CD4-positive, CD25-positive, alpha-beta regulatory T cell (primary cell): ENCODE results near the gene CELSR1. TPM values are rescaled to one million over a fixed set of nuclear protein-coding genes. Genes with fewer than 3 reads are reported as not detected.

Experiments used
- ATAC-seq, 2 donors: fragments of 150-1000 bp; cut with Tn5 transposase; one replicate each; pipeline ENCODE4 v1.10.0; 2021; ENCODE audit warnings: low read depth in 2 of 2, moderate number of reproducible peaks in 2 of 2, moderate library complexity in 1 of 2
- DNase-seq, 3 donors: peaks; one replicate each; pipeline versions ENCODE4 v3.0.0 to v3.0.0-alpha.2; 2012 to 2022; ENCODE audit warnings: mixed read lengths in 1 of 3
- H3K27ac ChIP-seq: one replicate; pipeline ENCODE4 v1.7.0; 2013; ENCODE audit warnings: mild to moderate bottlenecking, low read length; ENCODE audit not compliant: insufficient read depth, poor library complexity, severe bottlenecking
- H3K27me3 ChIP-seq: one replicate; pipeline ENCODE4 v1.7.0; 2013; ENCODE audit warnings: low read length; ENCODE audit not compliant: control insufficient read depth, insufficient read depth
- H3K36me3 ChIP-seq: one replicate; pipeline ENCODE4 v1.7.0; 2013; ENCODE audit warnings: mild to moderate bottlenecking, low read length, moderate library complexity; ENCODE audit not compliant: control insufficient read depth, insufficient read depth
- H3K4me1 ChIP-seq: 2 replicates; pipeline ENCODE4 v1.7.0; 2013; ENCODE audit warnings: mild to moderate bottlenecking, low read length; ENCODE audit not compliant: insufficient read depth, control insufficient read depth, poor library complexity, severe bottlenecking
- H3K4me3 ChIP-seq: one replicate; pipeline ENCODE4 v1.7.0; 2013; ENCODE audit warnings: low read depth, mild to moderate bottlenecking, low read length, moderate library complexity
- H3K9me3 ChIP-seq, 2 experiments: 1 replicate in 1 of 2; 2 replicates in 1 of 2; pipeline ENCODE4 v1.7.0; 2013; ENCODE audit warnings: low read length in 2 of 2, mild to moderate bottlenecking in 1 of 2, moderate library complexity in 1 of 2; ENCODE audit not compliant: control insufficient read depth in 2 of 2
- H3K27ac Mint-ChIP-seq, 3 donors: one replicate each; pipeline ENCODE4 v1.8.0; 2020 to 2022; ENCODE audit warnings: mild to moderate bottlenecking in 3 of 3, mixed read lengths in 3 of 3, moderate library complexity in 2 of 3
- H3K27me3 Mint-ChIP-seq: one replicate; pipeline ENCODE4 v1.8.0; 2022; ENCODE audit warnings: mild to moderate bottlenecking, mixed read lengths
- H3K36me3 Mint-ChIP-seq: one replicate; pipeline ENCODE4 v1.8.0; 2020; ENCODE audit warnings: mixed read lengths
- H3K4me1 Mint-ChIP-seq, 4 donors: one replicate each; pipeline ENCODE4 v1.8.0; 2020 to 2022; ENCODE audit warnings: mixed read lengths in 4 of 4, mild to moderate bottlenecking in 1 of 4
- H3K4me3 Mint-ChIP-seq, 4 donors: one replicate each; pipeline ENCODE4 v1.8.0; 2020 to 2022; ENCODE audit warnings: mild to moderate bottlenecking in 4 of 4, mixed read lengths in 4 of 4, moderate library complexity in 3 of 4
- H3K9me3 Mint-ChIP-seq, 7 donors: one replicate each; pipeline ENCODE4 v1.8.0; 2020 to 2022; ENCODE audit warnings: mixed read lengths in 7 of 7, mild to moderate bottlenecking in 3 of 7, moderate library complexity in 2 of 7
- polyA plus RNA-seq, 4 donors: library from polyadenylated mRNA; unstranded; fragments of 300-500 nt; fragmentation: Illumina TruSeq; gene quantifications; one replicate each; pipeline ENCODE4 v1.2.3, GENCODE V29; 2021
- total RNA-seq: library from RNA; stranded (reverse); gene quantifications from one replicate; pipeline ENCODE4 v1.2.3, GENCODE V29; 2022

The CELSR1 gene
- total and polyA plus RNA-seq, 5 donors from 2014 or later: 0.10 to 1.4 (median 0.45) TPM; not detected in 1

DNA sequence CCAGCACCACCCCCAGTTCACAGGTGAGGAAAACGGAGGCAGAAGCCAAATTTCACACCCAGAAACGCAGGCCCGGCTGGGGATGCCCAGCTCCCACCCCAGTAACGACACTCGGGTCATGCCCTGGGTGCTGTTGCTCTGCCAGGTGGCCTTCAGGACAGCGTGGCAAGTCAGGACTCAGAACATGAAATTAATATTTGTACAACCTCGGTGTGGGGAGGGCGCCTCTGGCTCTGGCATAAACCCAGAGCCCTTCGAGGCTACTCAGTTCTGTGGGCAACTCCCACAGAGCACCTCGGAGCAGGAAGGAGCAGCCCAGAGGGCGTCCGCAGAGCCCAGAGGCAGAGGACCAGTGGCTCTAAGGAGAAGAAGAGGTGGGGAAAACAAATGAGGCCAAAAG lies 71.6 kb downstream of the CELSR1 start:
- Mint-ChIP-seq H3K36me3 (no peaks in the 10 kb centered on the region), H3K27ac (no peak overlapping the region), H3K9me3 (peaks cover 0 to 2% (median 0%) of the 10 kb centered on the region in 7 donors), H3K4me1 (no peaks in the 10 kb centered on the region), H3K27me3 (no peaks in the 10 kb centered on the region), H3K4me3 (no peak overlapping the region)
- Histone ChIP-seq H3K36me3 (no peaks in the 10 kb centered on the region), H3K4me3 (no peak overlapping the region), H3K27ac (no peak overlapping the region), H3K4me1 (no peaks in the 10 kb centered on the region), H3K27me3 (no peaks in the 10 kb centered on the region), H3K9me3 (no peaks in the 10 kb centered on the region)
- no peak for ATAC-seq
- no peak for DNase-seq

DNA sequence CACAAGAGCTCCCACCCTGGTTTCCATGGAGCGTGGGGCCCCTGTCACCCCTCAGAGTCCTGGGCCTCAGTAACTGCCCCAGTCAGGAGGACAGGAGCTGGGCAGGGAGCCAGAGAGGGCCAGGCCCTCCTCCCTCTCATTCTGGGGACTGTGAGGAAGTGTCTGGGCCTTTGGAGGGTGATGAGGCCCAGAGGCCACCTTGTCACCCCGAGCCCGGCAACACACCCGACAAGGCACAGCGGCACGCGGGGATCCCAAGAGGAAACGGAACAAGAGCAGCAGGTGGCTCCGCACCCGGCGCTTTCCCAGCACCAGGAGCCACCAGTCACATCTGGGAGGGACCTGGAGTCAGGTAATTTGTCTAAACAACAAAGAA lies 72.1 kb downstream of the CELSR1 start:
- Histone ChIP-seq H3K36me3 (no peaks in the 10 kb centered on the region), H3K9me3 (no peaks in the 10 kb centered on the region), H3K4me3 (no peak overlapping the region), H3K27ac (no peak overlapping the region), H3K27me3 (no peaks in the 10 kb centered on the region), H3K4me1 (no peaks in the 10 kb centered on the region)
- Mint-ChIP-seq H3K27me3 (no peaks in the 10 kb centered on the region), H3K4me1 (no peaks in the 10 kb centered on the region), H3K9me3 (peaks cover 0 to 2% (median 0%) of the 10 kb centered on the region in 7 donors), H3K36me3 (no peaks in the 10 kb centered on the region), H3K4me3 (no peak overlapping the region), H3K27ac (no peak overlapping the region)
- ATAC-seq: no peak
- no peak for DNase-seq

GRCh38 chr22:46464701-46465344 lies 72.6 kb downstream of the CELSR1 start:
- H3K4me3 Mint-ChIP-seq: no peak overlapping the region
- Histone ChIP-seq H3K27me3 (no peaks in the 10 kb centered on the region), H3K4me3 (no peak overlapping the region), H3K9me3 (no peaks in the 10 kb centered on the region), H3K4me1 (no peaks in the 10 kb centered on the region), H3K27ac (no peak overlapping the region), H3K36me3 (no peaks in the 10 kb centered on the region)
- ATAC-seq (no peak), DNase-seq (no peak)
- H3K27ac Mint-ChIP-seq: no peak overlapping the region
- H3K9me3 Mint-ChIP-seq: peaks cover 0 to 2% (median 0%) of the 10 kb centered on the region in 7 donors
- no peaks in the 10 kb centered on the region for H3K27me3 Mint-ChIP-seq
- no peaks in the 10 kb centered on the region for H3K4me1 Mint-ChIP-seq
- H3K36me3 Mint-ChIP-seq: no peaks in the 10 kb centered on the region

DNA sequence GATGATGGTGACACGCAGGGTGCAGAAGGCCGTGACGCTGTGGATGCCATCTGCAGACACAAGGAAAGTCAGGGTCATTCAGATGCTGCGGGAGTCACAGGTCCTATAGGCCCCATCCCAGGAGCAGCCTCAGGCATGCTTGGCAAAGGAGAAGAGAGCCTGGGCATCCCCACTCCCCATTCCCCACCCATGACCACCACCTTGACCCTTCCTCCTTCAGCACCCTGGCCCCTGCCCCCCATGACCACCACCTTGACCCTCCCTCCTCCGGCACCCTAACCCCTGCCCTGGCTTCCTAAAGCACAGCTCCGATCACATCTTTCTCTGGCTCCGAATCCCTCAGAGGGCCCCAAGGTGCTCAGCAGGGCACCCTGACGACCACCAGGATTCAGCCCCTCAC lies 73.1 kb downstream of the CELSR1 start:
- Mint-ChIP-seq H3K4me3 (peak overlapping the region in 1 of 4 donors; percentile 65), H3K9me3 (peaks cover 0 to 2% (median 0%) of the 10 kb centered on the region in 7 donors), H3K27me3 (no peaks in the 10 kb centered on the region), H3K27ac (no peak overlapping the region), H3K4me1 (no peaks in the 10 kb centered on the region), H3K36me3 (no peaks in the 10 kb centered on the region)
- Histone ChIP-seq H3K27ac (no peak overlapping the region), H3K4me3 (no peak overlapping the region), H3K27me3 (no peaks in the 10 kb centered on the region), H3K36me3 (no peaks in the 10 kb centered on the region), H3K4me1 (no peaks in the 10 kb centered on the region), H3K9me3 (no peaks in the 10 kb centered on the region)
- ATAC-seq (no peak), DNase-seq (no peak)

DNA sequence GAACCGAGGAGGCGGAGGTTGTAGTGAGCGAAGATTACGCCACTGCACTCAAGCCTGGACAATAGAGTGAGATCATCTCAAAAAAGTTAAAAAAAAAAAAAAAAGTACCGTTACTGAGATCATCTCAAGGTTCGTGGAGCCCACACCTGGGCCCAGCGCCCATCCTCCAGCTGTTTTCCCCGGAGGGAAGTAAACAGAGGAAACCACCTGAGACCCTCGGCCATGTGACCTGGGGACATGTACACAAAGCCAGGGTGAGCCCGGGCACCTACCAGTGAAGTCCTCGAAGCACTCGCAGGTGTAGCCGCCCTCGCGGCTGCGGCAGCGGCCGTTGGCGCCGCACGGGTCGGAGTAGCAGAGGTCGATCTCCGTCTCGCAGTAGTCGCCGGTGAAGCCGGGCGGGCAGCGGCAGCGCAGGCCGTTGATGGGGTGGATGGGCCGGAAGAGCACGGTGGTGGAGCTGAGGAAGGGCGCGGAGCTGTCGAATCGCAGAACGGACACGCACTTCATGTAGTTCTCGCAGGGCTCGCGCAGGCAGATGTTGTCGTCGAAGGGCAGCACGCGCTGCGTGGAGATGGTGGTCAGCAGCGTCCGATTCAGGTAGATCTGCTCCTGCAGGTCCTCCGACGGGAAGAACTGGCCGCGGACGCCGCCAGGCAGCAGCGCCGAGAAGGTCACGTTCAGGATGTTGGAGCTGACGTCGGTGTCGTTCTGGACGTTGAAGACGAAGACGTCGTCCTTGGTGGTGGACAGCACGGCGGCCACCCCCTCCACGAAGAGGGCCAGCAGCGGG lies 73.8 kb downstream of the CELSR1 start:
- Mint-ChIP-seq H3K4me1 (no peaks in the 10 kb centered on the region), H3K36me3 (no peaks in the 10 kb centered on the region), H3K27ac (no peak overlapping the region), H3K9me3 (peaks cover 0 to 2% (median 0%) of the 10 kb centered on the region in 7 donors), H3K4me3 (peak overlapping the region in 1 of 4 donors; percentile 65), H3K27me3 (peaks cover 4% of the 10 kb centered on the region)
- Histone ChIP-seq H3K4me3 (no peak overlapping the region), H3K4me1 (no peaks in the 10 kb centered on the region), H3K27ac (no peak overlapping the region), H3K27me3 (no peaks in the 10 kb centered on the region), H3K9me3 (no peaks in the 10 kb centered on the region), H3K36me3 (no peaks in the 10 kb centered on the region)
- ATAC-seq (no peak), DNase-seq (no peak)

DNA sequence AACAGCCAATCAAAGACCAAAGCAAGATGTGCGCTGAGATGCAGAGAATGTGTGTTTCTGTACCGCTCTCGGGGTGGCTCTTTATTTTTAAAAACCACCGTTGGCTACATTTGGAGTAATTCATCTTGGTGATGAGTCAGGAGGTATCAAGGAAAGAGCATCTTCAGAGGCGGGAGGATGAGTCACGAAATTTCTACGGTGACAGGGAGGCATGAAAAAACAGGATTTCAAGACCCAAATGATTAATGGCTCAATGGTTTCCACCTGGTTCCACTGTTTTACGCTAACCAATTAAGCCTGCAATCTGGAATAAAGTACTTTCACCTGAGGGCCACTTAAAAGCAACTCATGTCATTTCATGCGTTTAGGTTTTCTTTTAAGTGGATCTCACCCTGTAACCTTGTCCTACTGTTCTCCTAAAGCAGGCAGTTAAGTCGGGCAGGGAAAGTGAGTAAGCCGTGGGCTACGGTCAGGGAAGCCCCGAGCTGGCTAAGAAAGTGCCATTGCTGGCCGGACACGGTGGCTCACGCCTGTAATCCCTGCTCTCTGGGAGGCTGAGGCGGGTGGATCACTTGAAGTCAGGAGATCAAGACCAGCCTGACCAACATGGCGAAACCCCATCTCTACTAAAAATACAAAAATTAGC lies 74.6 kb downstream of the CELSR1 start:
- ATAC-seq: no peak
- no peak overlapping the region for H3K4me3 Mint-ChIP-seq
- H3K27me3 ChIP-seq: no peaks in the 10 kb centered on the region

GRCh38 chr22:46461566-46462180 lies 75.7 kb downstream of the CELSR1 start:
- H3K9me3 ChIP-seq: no peaks in the 10 kb centered on the region
- H3K4me1 Mint-ChIP-seq: no peaks in the 10 kb centered on the region
- no peak overlapping the region for H3K4me3 ChIP-seq
- H3K27ac ChIP-seq: no peak overlapping the region
- H3K4me3 Mint-ChIP-seq: no peak overlapping the region
- H3K27me3 ChIP-seq: no peaks in the 10 kb centered on the region
- peaks cover 4% of the 10 kb centered on the region for H3K27me3 Mint-ChIP-seq
- no peak overlapping the region for H3K27ac Mint-ChIP-seq
- no peaks in the 10 kb centered on the region for H3K36me3 Mint-ChIP-seq
- no peaks in the 10 kb centered on the region for H3K36me3 ChIP-seq
- no peak for ATAC-seq
- H3K9me3 Mint-ChIP-seq: peaks cover 0 to 2% (median 0%) of the 10 kb centered on the region in 7 donors
- no peak for DNase-seq
- no peaks in the 10 kb centered on the region for H3K4me1 ChIP-seq

More for the DNA sequence above, 74.6 kb downstream of the CELSR1 start:
- Mint-ChIP-seq H3K4me1 (no peaks in the 10 kb centered on the region), H3K27ac (no peak overlapping the region), H3K9me3 (peaks cover 0 to 2% (median 0%) of the 10 kb centered on the region in 7 donors), H3K36me3 (no peaks in the 10 kb centered on the region), H3K27me3 (peaks cover 4% of the 10 kb centered on the region)
- Histone ChIP-seq H3K4me1 (no peaks in the 10 kb centered on the region), H3K36me3 (no peaks in the 10 kb centered on the region), H3K4me3 (no peak overlapping the region), H3K9me3 (no peaks in the 10 kb centered on the region), H3K27ac (no peak overlapping the region)
- no peak for DNase-seq
